Measurements from ENCODE around the gene NCLN. TPM values are rescaled to one million over a fixed set of nuclear protein-coding genes. Genes with fewer than 3 reads are reported as not detected.
A peak's percentile ranks its signal among the peaks of the same experiment; 100 is the strongest.
"Not testable (repeated sequence)": the region's sequence is repeated elsewhere in the genome, so short reads cannot be mapped to it uniquely, and the experiment has no call there.

The NCLN gene
- total RNA-seq, 2 donors from 2014 or later, result 77.3 to 113 TPM

- DNase-seq, result no peak
- intact Hi-C loops (cut with DNase I, micrococcal nuclease), result no loop called here
Measured at GRCh38 chr19:3153286-3154230, 32.2 kb upstream of the NCLN start.

GRCh38 chr19:3154447-3154846, 31.3 kb upstream of the NCLN start:
- intact Hi-C loops (cut with DNase I, micrococcal nuclease); DNase-seq; ATAC-seq: not testable (repeated sequence)

More at GRCh38 chr19:3153286-3154230, 32.2 kb upstream of the NCLN start:
- no peak for ATAC-seq

GRCh38 chr19:3154957-3155736, 30.6 kb upstream of the NCLN start:
- DNase-seq (peak; percentile 48 to 73), ATAC-seq (no peak)
- intact Hi-C loops (cut with DNase I, micrococcal nuclease), result no loop called here

GRCh38 chr19:3157096-3157845, 28.5 kb upstream of the NCLN start:
- intact Hi-C loops (cut with DNase I, micrococcal nuclease), result no loop called here
- no peak for DNase-seq
- ATAC-seq, result no peak

- ATAC-seq (no peak), DNase-seq (no peak)
- intact Hi-C loops (cut with DNase I, micrococcal nuclease), result no loop called here
Measured at GRCh38 chr19:3159565-3159964, 26.2 kb upstream of the NCLN start.

- ATAC-seq (no peak), DNase-seq (no peak)
- intact Hi-C loops (cut with DNase I, micrococcal nuclease), result loop anchor here in 1 of 2 donors (10.0 kb wide), 2 partner anchors 205 to 275 kb away; no protein-coding TSS in a partner anchor
Measured at GRCh38 chr19:3160219-3160618, 25.5 kb upstream of the NCLN start.

GRCh38 chr19:3161453-3161852, 24.3 kb upstream of the NCLN start:
- DNase-seq (no peak), ATAC-seq (no peak)
- intact Hi-C loops (cut with DNase I, micrococcal nuclease), result loop anchor here in 1 of 2 donors (10.0 kb wide), 2 partner anchors 207 to 277 kb away; no protein-coding TSS in a partner anchor

GRCh38 chr19:3162418-3163229, 23.1 kb upstream of the NCLN start:
- ATAC-seq (no peak), DNase-seq (no peak)
- intact Hi-C loops (cut with DNase I, micrococcal nuclease), result loop anchor here in 1 of 2 donors (10.0 kb wide), 2 partner anchors 208 to 278 kb away; no protein-coding TSS in a partner anchor

GRCh38 chr19:3163230-3163886, 22.4 kb upstream of the NCLN start:
- DNase-seq (peak; percentile 52 to 61), ATAC-seq (peak; percentile 94)
- intact Hi-C loops (cut with DNase I, micrococcal nuclease), result loop anchor here in 1 of 2 donors (10.0 kb wide), 2 partner anchors 209 to 279 kb away; no protein-coding TSS in a partner anchor

GRCh38 chr19:3163943-3164342, 21.8 kb upstream of the NCLN start:
- intact Hi-C loops (cut with DNase I, micrococcal nuclease), result loop anchor here in 1 of 2 donors (10.0 kb wide), 2 partner anchors 209 to 279 kb away; no protein-coding TSS in a partner anchor
- DNase-seq, result no peak
- ATAC-seq, result peak; percentile 48

GRCh38 chr19:3167533-3168272, 18.0 kb upstream of the NCLN start:
- intact Hi-C loops (cut with DNase I, micrococcal nuclease), result loop anchor here in 1 of 2 donors (10.0 kb wide), 2 partner anchors 213 to 283 kb away; no protein-coding TSS in a partner anchor
- DNase-seq (no peak), ATAC-seq (no peak)

GRCh38 chr19:3171894-3172672, 13.6 kb upstream of the NCLN start:
- intact Hi-C loops (cut with DNase I, micrococcal nuclease), result no loop called here
- ATAC-seq (no peak), DNase-seq (no peak)

- DNase-seq; ATAC-seq; intact Hi-C loops (cut with DNase I, micrococcal nuclease): not testable (repeated sequence)
Measured at GRCh38 chr19:3172673-3173000, 13.1 kb upstream of the NCLN start.

- peak; percentile 65 for ATAC-seq
- intact Hi-C loops (cut with DNase I, micrococcal nuclease), result no loop called here
- peak; percentile 78 to 91 for DNase-seq
Measured at GRCh38 chr19:3175781-3176714, 9.7 kb upstream of the NCLN start.

Measured in left colon (tissue), 2 donors.